ENCODE results near the gene HOXA9.

The HOXA9 gene

GRCh38 chr7:27165089-27165995 is at the start of gene HOXA9:
Gene HOXA9, minus strand, starts transcription at chr7:27165537. Its CDS starts 80 bp downstream, at chr7:27165457.
- DNase-seq: peak; percentile 74

- DNase-seq: no peak
Observed at GRCh38 chr7:27214239-27214950, 49.1 kb upstream of the HOXA9 start.

- DNase-seq: no peak
Observed at GRCh38 chr7:27213433-27214238, 48.3 kb upstream of the HOXA9 start.

GRCh38 chr7:27212497-27213432 is 47.4 kb upstream of the HOXA9 start:
- DNase-seq: no peak

- DNase-seq: no peak
Observed at GRCh38 chr7:27211764-27212204, 46.4 kb upstream of the HOXA9 start.

GRCh38 chr7:27211084-27211446 is 45.7 kb upstream of the HOXA9 start:
- DNase-seq: no peak

- no peak for DNase-seq
Observed at GRCh38 chr7:27210441-27211083, 45.2 kb upstream of the HOXA9 start.

- no peak for DNase-seq
Observed at GRCh38 chr7:27209933-27210440, 44.6 kb upstream of the HOXA9 start.

- no peak for DNase-seq
Observed at GRCh38 chr7:27208998-27209397, 43.7 kb upstream of the HOXA9 start.

- no peak for DNase-seq
Observed at GRCh38 chr7:27207348-27207985, 42.1 kb upstream of the HOXA9 start.

GRCh38 chr7:27205325-27206280 is 40.3 kb upstream of the HOXA9 start:
- DNase-seq: no peak

- DNase-seq: no peak
Observed at GRCh38 chr7:27204851-27205322, 39.5 kb upstream of the HOXA9 start.

GRCh38 chr7:27203964-27204594 is 38.7 kb upstream of the HOXA9 start:
- DNase-seq: no peak

- DNase-seq: no peak
Observed at GRCh38 chr7:27203365-27203953, 38.1 kb upstream of the HOXA9 start.

- no peak for DNase-seq
Observed at GRCh38 chr7:27202862-27203134, 37.5 kb upstream of the HOXA9 start.

GRCh38 chr7:27202018-27202861 is 36.9 kb upstream of the HOXA9 start:
- no peak for DNase-seq

- no peak for DNase-seq
Observed at GRCh38 chr7:27201580-27202017, 36.3 kb upstream of the HOXA9 start.
